Testis (tissue), 3 donors: ENCODE data around the gene KCNJ5. TPM values are rescaled to one million over a fixed set of nuclear protein-coding genes. Genes with fewer than 3 reads are reported as not detected.

Experiments used
- DNase-seq: peaks from one replicate; pipeline ENCODE4 v3.0.0-alpha.2; 2019
- H3K27ac ChIP-seq, 2 donors: fragments of 200-600 bp; sonication (generic); one replicate each; pipeline ENCODE4 v1.5.1; 2019
- H3K27me3 ChIP-seq: fragments of 200-600 bp; sonication (generic); one replicate; pipeline ENCODE4 v1.5.1; 2019
- H3K36me3 ChIP-seq: fragments of 200-600 bp; sonication (generic); one replicate; pipeline ENCODE4 v1.5.1; 2017; ENCODE audit warnings: low read depth; ENCODE audit errors: missing control alignments
- H3K4me1 ChIP-seq: fragments of 200-600 bp; sonication (generic); one replicate; pipeline ENCODE4 v1.5.1; 2019
- H3K4me3 ChIP-seq, 2 donors: fragments of 200-600 bp; sonication (generic); one replicate each; pipeline ENCODE4 v1.5.1; 2017 to 2019
- H3K9me3 ChIP-seq: fragments of 200-600 bp; sonication (generic); one replicate; pipeline ENCODE4 v1.5.1; 2017
- CTCF ChIP-seq, 3 experiments: fragments of 450-650 bp in 2 of 3; fragments of 200-600 bp in 1 of 3; sonication (generic) in 1 of 3; IDR thresholded peaks; one replicate each; pipeline ENCODE4 v1.5.1; 2016 to 2019; ENCODE audit warnings: antibody characterized with exemption in 3 of 3, mild to moderate bottlenecking in 2 of 3, moderate library complexity in 1 of 3
- POLR2A ChIP-seq: fragments of 450-650 bp; IDR thresholded peaks from one replicate; pipeline ENCODE4 v1.6.1; 2017; ENCODE audit warnings: antibody characterized with exemption, mild to moderate bottlenecking, moderate library complexity
- WGBS, 2 donors: methylation state at CpG; one replicate each; pipeline ENCODE4 v1.1.5; 2018; 5-methylcytosine and 5-hydroxymethylcytosine counted together
- intact Hi-C: fragments of 100-400 bp; cut with DNase I; formaldehyde crosslinking; loops from one replicate; pipeline ENCODE4 v1.15.1; 2023; ENCODE audit warnings: low total_unique reads
- polyA plus RNA-seq: library from polyadenylated mRNA; stranded (reverse); fragments of 350-450 nt; fragmentation: Illumina TruSeq; extraction: RNeasy Lipid Tissue Mini Kit (QIAGEN cat#74804); gene quantifications from one replicate; pipeline ENCODE4 v1.2.3, GENCODE V29; 2014; ENCODE audit warnings: low read depth, low replicate concordance; ENCODE audit not compliant: insufficient read depth
- total RNA-seq, 2 donors: library from RNA; depleted of rRNA; stranded (reverse); fragments of >200 nt; gene quantifications; one replicate each; pipeline ENCODE4 v1.2.3, GENCODE V29; 2016

KCNJ5 gene
- total and polyA plus RNA-seq, 3 donors from 2014 or later, result 0.55 to 2.1 (median 1.5) TPM

DNA sequence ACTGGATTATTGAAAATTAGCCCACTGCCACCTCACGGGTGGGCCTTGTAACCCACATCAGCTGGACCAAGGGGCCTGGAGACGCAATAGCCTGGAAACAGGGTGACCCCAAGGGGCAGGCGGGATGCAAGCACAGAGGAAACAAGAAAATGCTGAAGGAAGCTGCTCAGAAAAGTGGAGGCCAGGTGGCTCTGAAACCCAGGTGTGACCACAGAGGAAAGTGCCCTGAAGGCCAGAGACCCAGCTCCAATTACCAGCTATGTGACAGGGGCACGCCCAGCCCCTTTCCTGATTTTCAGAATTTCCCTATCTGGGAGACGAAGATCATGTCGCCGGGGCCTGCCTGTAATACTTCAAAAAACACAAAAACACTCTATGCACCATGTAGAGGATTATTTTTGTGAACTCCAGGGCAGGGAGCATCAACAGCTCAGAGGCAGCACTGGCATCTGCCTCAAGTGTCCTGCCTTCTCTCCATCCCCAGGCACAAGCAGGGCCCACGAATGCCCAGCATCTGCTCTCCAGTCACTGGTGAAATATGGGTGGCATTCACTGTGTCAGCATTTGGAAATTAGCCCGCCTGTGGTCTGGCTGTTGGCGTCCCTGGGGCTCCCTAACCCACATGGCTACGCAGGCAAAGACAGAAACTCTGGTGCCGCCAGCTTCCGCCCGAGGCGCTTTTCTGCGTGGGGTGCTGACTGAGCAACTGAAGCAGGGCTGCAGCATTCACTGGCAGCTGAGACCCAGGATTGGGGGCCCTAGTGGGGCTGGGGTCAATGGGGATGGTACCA lies 30.4 kb upstream of the KCNJ5 start:
- H3K4me3 ChIP-seq, result no peak overlapping the region
- no peaks in the 10 kb centered on the region for H3K36me3 ChIP-seq
- TF ChIP-seq CTCF (IDR thresholded peaks at IDR 0.05) (no peak), POLR2A (no peak)
- WGBS, 2 donors, result 69 to 72% methylated on average over 9 to 15 of the region's 16 CpGs
- H3K9me3 ChIP-seq, result no peaks in the 10 kb centered on the region
- intact Hi-C loops, result no loop called here
- no peaks in the 10 kb centered on the region for H3K4me1 ChIP-seq
- H3K27ac ChIP-seq, result no peak overlapping the region
- no peak for DNase-seq
- no peaks in the 10 kb centered on the region for H3K27me3 ChIP-seq

GRCh38 chr11:128862406-128862805 lies 28.8 kb upstream of the KCNJ5 start:
- intact Hi-C loops, result no loop called here
- H3K4me1 ChIP-seq, result no peaks in the 10 kb centered on the region
- H3K27me3 ChIP-seq, result no peaks in the 10 kb centered on the region
- no peak for DNase-seq
- no peak overlapping the region for H3K4me3 ChIP-seq
- H3K9me3 ChIP-seq, result no peaks in the 10 kb centered on the region
- 83 to 94% methylated on average over 6 to 9 of the region's 9 CpGs for WGBS, 2 donors
- H3K36me3 ChIP-seq, result no peaks in the 10 kb centered on the region
- TF ChIP-seq POLR2A (no peak), CTCF (IDR thresholded peaks at IDR 0.05) (no peak)
- H3K27ac ChIP-seq, result no peak overlapping the region

DNA sequence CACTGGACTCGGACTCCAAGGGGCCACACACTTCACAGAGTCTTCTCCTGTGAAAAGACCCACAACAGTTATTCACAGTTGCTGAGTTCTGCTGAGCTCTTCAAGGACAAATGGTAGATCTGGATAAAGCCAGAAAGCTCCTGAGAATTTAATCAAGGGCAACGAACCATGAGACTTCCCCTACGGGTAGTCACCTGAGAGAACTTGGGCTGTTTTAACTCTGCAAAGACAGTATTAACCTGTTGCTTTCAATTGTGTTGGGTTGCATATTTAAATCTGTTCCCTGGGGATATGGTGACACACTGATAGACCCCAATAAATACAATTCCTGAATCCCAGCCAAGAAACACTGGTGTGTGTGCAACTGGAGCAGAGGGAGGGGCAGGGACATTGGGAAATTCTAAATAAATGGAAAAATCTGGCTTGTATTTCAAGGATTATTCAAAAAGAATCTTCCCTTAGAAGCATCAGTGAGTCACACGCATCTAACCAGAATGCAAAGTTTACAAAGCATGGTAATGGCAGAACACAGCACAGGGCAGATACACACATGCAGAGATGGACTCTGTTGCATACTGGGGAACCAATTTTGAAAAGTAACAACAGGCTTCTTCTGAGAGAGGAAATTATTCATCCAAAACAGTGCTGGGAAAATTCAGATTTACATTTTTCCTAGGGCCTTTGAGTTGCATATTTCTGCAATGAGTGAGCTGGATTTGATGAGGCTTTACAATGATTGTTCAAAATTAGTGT lies 28.1 kb upstream of the KCNJ5 start:
- intact Hi-C loops, result no loop called here
- Histone ChIP-seq H3K4me3 (no peak overlapping the region), H3K4me1 (no peaks in the 10 kb centered on the region), H3K27me3 (no peaks in the 10 kb centered on the region), H3K36me3 (no peaks in the 10 kb centered on the region), H3K9me3 (no peaks in the 10 kb centered on the region), H3K27ac (no peak overlapping the region)
- TF ChIP-seq CTCF (IDR thresholded peaks at IDR 0.05) (no peak), POLR2A (no peak)
- 31 to 34% methylated on average over 4 of the region's 4 CpGs for WGBS, 2 donors
- DNase-seq, result no peak

DNA sequence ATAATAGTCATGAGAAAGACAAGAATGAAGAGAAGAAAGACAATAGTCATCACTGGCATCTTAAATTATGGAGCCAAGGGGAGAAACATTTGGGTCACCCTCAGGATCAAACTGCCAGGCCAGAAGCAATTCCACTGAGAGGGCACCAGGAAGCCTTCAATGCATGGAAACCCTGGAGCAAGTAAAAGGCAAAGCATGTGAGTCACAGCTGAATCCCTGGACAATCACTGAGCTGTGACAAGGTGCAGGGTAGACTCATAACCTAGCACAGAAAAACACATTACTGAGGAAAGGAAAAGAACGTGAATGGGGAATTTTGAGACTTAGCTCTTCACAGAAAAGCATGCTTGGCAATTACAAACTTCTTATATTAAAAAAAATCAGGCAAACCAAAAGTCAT lies 25.7 kb upstream of the KCNJ5 start:
- intact Hi-C loops, result no loop called here
- no peaks in the 10 kb centered on the region for H3K27me3 ChIP-seq

More for the DNA sequence above, 25.7 kb upstream of the KCNJ5 start:
- no peak overlapping the region for H3K27ac ChIP-seq
- H3K36me3 ChIP-seq, result no peaks in the 10 kb centered on the region
- WGBS, 2 donors, result 92 to 100% methylated on average over 1 of the region's 1 CpG
- TF ChIP-seq CTCF (IDR thresholded peaks at IDR 0.05) (no peak), POLR2A (no peak)
- no peaks in the 10 kb centered on the region for H3K4me1 ChIP-seq
- no peak for DNase-seq
- H3K9me3 ChIP-seq, result no peaks in the 10 kb centered on the region
- H3K4me3 ChIP-seq, result no peak overlapping the region
